NT2/D1 (cell line): Measurements from ENCODE around the gene CRYBG1.

ENCODE experiments used
- SUZ12 ChIP-seq: IDR thresholded peaks from 2 replicates; pipeline ENCODE4 v1.6.1; 2011; ENCODE audit not compliant: insufficient read length, insufficient read depth; ENCODE audit errors: extremely low read depth
- YY1 ChIP-seq: IDR thresholded peaks from 2 replicates; pipeline ENCODE4 v1.6.1; 2011; ENCODE audit not compliant: insufficient read length, insufficient read depth
- ZNF274 ChIP-seq: IDR thresholded peaks from 2 replicates; pipeline ENCODE4 v1.6.1; 2011; ENCODE audit warnings: mild to moderate bottlenecking, low read depth, low read length

DNA sequence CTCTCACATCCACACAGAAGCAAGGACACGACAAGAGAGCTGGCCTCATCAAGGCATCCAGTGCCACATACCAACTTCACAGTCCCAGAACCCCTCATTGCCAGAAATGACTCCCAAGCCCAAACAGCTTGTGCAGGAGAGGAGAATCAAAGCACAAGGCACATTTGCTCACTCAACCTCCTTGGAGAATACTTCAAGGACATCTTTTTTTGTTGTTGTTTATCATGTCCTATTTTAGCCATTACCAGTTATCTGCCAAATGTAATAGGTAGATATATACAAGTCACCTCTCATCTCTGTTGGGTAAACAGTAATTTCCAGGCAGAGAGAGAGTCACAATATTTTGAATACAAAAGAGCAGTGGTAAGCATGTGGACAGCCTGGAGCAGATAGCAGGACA lies 221.0 kb downstream of the CRYBG1 start:
- no peak for TF ChIP-seq ZNF274
- no peak for TF ChIP-seq YY1
- TF ChIP-seq SUZ12 = no peak
